ENCODE data around the gene RAD51B.

RAD51B gene

GRCh38 chr14:68420350-68420749 lies 600.8 kb downstream of the RAD51B start:
- H3K27ac Mint-ChIP-seq: peak overlapping the region in 2 of 3 experiments; percentile 92 to 99
- peaks cover 5% of the 10 kb centered on the region for H3K9me3 Mint-ChIP-seq
- no peaks in the 10 kb centered on the region for H3K27me3 Mint-ChIP-seq (ENCODE audit: low read depth)
- no peaks in the 10 kb centered on the region for H3K36me3 Mint-ChIP-seq (ENCODE audit: low read depth)
- H3K4me3 Mint-ChIP-seq: no peak overlapping the region
- H3K4me1 Mint-ChIP-seq: peaks cover 77% of the 10 kb centered on the region
- TF ChIP-seq, protein P1, sequence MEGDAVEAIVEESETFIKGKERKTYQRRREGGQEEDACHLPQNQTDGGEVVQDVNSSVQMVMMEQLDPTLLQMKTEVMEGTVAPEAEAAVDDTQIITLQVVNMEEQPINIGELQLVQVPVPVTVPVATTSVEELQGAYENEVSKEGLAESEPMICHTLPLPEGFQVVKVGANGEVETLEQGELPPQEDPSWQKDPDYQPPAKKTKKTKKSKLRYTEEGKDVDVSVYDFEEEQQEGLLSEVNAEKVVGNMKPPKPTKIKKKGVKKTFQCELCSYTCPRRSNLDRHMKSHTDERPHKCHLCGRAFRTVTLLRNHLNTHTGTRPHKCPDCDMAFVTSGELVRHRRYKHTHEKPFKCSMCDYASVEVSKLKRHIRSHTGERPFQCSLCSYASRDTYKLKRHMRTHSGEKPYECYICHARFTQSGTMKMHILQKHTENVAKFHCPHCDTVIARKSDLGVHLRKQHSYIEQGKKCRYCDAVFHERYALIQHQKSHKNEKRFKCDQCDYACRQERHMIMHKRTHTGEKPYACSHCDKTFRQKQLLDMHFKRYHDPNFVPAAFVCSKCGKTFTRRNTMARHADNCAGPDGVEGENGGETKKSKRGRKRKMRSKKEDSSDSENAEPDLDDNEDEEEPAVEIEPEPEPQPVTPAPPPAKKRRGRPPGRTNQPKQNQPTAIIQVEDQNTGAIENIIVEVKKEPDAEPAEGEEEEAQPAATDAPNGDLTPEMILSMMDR (IDR thresholded peaks at IDR 0.05; ENCODE audit: unreplicated experiment in 3 of 3): no peak

DNA sequence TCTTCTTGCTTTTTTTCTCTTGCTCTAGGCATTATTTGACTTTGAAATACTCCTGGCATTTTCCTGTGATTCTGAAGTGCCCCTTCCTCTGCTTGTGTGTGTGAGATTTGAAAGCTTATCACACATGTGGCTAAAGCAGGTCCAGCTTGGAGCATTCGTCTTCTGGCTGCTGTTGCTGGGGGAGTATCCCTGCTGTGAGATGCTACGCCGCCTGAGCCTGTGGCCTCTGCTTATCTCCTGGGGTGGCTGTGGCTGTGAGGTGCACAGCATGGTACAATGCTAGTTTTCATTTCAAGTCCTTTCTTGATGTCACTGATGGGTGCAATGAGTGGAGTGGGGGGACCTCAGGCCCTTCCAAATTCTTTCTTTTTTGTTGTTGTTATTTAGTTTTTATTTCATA lies 601.5 kb downstream of the RAD51B start:
- no peaks in the 10 kb centered on the region for H3K36me3 Mint-ChIP-seq (ENCODE audit: low read depth)
- H3K27ac Mint-ChIP-seq: peak overlapping the region; percentile 2 to 99 (median 92)
- peaks cover 69% of the 10 kb centered on the region for H3K4me1 Mint-ChIP-seq
- H3K9me3 Mint-ChIP-seq: peaks cover 8% of the 10 kb centered on the region
- TF ChIP-seq, protein P1 (IDR thresholded peaks at IDR 0.05; ENCODE audit: unreplicated experiment in 3 of 3): no peak
- no peak overlapping the region for H3K4me3 Mint-ChIP-seq
- H3K27me3 Mint-ChIP-seq (ENCODE audit: low read depth): no peaks in the 10 kb centered on the region

DNA sequence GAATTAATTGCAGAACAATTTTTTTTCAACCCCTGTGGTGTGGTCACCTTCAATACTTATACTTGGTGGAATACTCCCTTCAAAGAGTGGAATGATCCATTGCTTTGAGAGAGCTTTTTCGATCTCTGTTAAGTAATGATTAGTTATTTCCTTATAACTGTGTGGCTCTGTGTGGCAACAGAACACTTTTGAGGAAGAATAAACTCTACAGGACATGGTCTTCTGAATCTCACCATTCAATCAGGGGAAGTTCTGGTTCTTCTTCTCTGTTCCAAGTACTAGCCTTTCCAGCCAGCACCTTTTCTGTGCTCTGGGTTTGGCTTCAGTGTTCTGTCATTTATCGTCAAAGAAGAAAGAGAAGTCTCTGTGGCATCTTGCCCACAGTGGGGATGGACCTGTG lies 604.1 kb downstream of the RAD51B start:
- Mint-ChIP-seq H3K9me3 (peaks cover 20% of the 10 kb centered on the region), H3K27ac (peak overlapping the region; percentile 20 to 69 (median 38)), H3K27me3 (ENCODE audit: low read depth) (no peaks in the 10 kb centered on the region), H3K4me3 (no peak overlapping the region), H3K36me3 (ENCODE audit: low read depth) (peaks cover 7% of the 10 kb centered on the region), H3K4me1 (peaks cover 44% of the 10 kb centered on the region)
- TF ChIP-seq, protein P1 (IDR thresholded peaks at IDR 0.05; ENCODE audit: unreplicated experiment in 3 of 3): no peak

DNA sequence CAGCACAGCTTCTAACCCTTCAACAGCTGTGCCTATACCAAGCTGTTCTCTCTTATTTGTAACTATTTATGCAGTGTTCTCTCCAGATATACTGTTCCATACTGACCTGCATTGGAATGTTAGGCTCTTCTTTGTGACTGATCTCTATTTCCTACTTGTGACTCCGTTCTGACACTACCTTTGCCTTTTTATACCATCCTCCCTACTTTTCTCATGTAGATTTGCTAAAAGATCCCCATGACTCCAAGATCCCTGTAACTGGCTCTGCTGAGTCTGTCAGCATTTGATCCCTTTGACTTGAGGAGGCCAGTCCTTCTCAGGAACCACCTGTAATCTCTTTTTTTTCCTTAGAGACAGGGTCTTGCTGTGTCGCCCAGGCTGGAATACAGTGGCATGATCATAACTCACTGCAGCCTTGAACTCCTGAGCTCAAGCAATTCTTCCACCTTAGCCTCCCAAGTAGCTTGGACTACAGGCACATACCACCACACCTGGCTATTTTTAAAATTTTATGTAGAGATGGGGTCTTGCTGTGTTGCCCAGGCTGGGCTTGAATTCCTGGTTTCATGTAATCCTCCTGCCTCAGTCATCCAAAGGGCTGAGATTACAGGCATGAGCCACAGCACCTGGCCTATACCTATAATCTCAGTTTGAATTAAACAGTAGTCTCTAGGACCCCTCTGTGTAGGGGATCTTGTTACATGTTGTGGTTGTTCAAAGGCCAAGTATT lies 605.0 kb downstream of the RAD51B start:
- Mint-ChIP-seq H3K36me3 (ENCODE audit: low read depth) (peaks cover 7% of the 10 kb centered on the region), H3K27me3 (ENCODE audit: low read depth) (no peaks in the 10 kb centered on the region), H3K27ac (peak overlapping the region; percentile 3 to 38 (median 11)), H3K4me3 (no peak overlapping the region), H3K4me1 (peaks cover 34% of the 10 kb centered on the region), H3K9me3 (peaks cover 26% of the 10 kb centered on the region)
- TF ChIP-seq, protein P1 (IDR thresholded peaks at IDR 0.05; ENCODE audit: unreplicated experiment in 3 of 3): no peak

DNA sequence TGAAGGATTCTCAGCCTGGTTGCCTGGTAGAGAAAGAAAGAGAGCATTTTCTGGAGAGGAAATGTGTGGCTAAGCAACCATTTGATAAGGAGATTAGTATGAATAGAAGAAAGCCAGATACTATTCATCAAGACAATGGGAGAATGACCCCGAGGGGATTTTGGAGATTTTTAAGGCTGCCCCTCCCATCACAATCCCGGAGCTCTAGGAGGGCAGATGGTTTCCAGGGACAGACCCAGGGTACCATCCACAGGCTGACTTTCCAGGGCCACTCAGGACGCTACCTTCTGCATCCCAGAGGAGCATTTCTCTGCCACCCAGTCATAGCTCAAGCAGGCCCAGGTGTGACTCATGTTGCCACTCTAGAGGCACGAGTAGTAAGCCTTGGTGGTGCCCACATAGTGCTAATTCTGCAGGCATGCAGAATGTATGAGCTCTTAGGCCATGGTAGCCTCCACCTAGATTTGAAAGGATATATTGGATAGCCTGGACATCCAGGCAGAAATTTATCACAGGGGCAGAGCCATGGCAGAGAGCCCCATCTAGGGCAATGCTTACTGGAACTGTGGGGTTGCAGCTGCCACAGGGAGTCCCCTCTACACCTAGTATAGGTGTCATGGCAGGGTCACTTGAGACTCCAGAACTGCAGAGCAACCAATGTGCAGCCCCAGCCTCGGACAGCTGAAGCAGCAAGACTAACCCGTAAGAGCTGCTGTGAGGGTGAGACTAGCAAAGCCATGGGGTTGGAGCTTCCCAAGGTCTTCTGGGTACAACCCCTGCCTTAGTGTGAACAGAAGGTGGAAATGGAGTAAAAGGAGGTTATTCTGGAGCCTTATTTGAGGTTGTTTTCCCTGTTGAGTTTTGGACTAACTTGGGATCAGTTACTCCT lies 607.3 kb downstream of the RAD51B start:
- Mint-ChIP-seq H3K27me3 (ENCODE audit: low read depth) (no peaks in the 10 kb centered on the region), H3K9me3 (peaks cover 38% of the 10 kb centered on the region), H3K4me3 (no peak overlapping the region), H3K4me1 (peaks cover 19% of the 10 kb centered on the region), H3K36me3 (ENCODE audit: low read depth) (peaks cover 14% of the 10 kb centered on the region), H3K27ac (no peak overlapping the region)
- TF ChIP-seq, protein P1 (IDR thresholded peaks at IDR 0.05; ENCODE audit: unreplicated experiment in 3 of 3): no peak

Data from nephron (organoid).